Stomach (tissue), 9 donors: ENCODE results near the gene RAB1B. TPM values are rescaled to one million over a fixed set of nuclear protein-coding genes. Genes with fewer than 3 reads are reported as not detected.

Experiments used
- DNase-seq, 2 donors: peaks; one replicate each; pipeline versions ENCODE4 v3.0.0 to v3.0.0-alpha.2; 2013 to 2019
- H3K27ac ChIP-seq, 5 donors: fragments of 200-600 bp in 4 of 5; sonication (generic) in 4 of 5; one replicate each; pipeline ENCODE4 v1.5.1; 2013 to 2019; ENCODE audit warnings: mild to moderate bottlenecking in 1 of 5, moderate library complexity in 1 of 5
- H3K27me3 ChIP-seq, 3 donors: fragments of 200-600 bp; sonication (generic); one replicate each; pipeline ENCODE4 v1.5.1; 2017 to 2019; ENCODE audit warnings: mixed run types in 1 of 3
- H3K36me3 ChIP-seq, 4 donors: fragments of 200-600 bp; sonication (generic); 1 replicate in 3 of 4; 2 replicates in 1 of 4; pipeline ENCODE4 v1.5.1; 2016 to 2019
- H3K4me1 ChIP-seq, 4 donors: fragments of 200-600 bp; sonication (generic); one replicate each; pipeline ENCODE4 v1.5.1; 2016 to 2019
- H3K4me3 ChIP-seq, 4 donors: fragments of 200-600 bp; sonication (generic) in 3 of 4; one replicate each; pipeline ENCODE4 v1.5.1; 2016 to 2019; ENCODE audit warnings: mild to moderate bottlenecking in 1 of 4
- H3K9me3 ChIP-seq, 4 donors: fragments of 200-600 bp; sonication (generic); one replicate each; pipeline ENCODE4 v1.5.1; 2016 to 2019
- CTCF ChIP-seq, 7 experiments: fragments of 450-650 bp in 4 of 7; fragments of 200-600 bp in 3 of 7; sonication (generic) in 3 of 7; IDR thresholded peaks; one replicate each; pipeline ENCODE4 v1.5.1; 2016 to 2019; ENCODE audit warnings: antibody characterized with exemption in 7 of 7, control low read depth in 2 of 7, mild to moderate bottlenecking in 1 of 7
- EP300 ChIP-seq: sonication (generic); formaldehyde crosslinking; IDR thresholded peaks from one replicate; pipeline ENCODE4 v1.6.1; 2017; ENCODE audit warnings: antibody characterized with exemption
- POLR2A ChIP-seq, 4 donors: fragments of 450-650 bp; IDR thresholded peaks; one replicate each; pipeline ENCODE4 v1.6.1; 2016; ENCODE audit warnings: antibody characterized with exemption in 4 of 4, control low read depth in 2 of 4, mild to moderate bottlenecking in 1 of 4, moderate library complexity in 1 of 4
- POLR2AphosphoS5 ChIP-seq, 3 donors: sonication (generic); formaldehyde crosslinking; IDR thresholded peaks; one replicate each; pipeline ENCODE4 v1.6.1; 2016; ENCODE audit warnings: antibody characterized with exemption in 3 of 3
- WGBS, 5 donors: extraction: QIAGEN DNeasy Blood & Tissue Kit in 3 of 5; methylation state at CpG; one replicate each; pipeline versions ENCODE4 v1.1.5 to v1.1.7; 2013 to 2018; 5-methylcytosine and 5-hydroxymethylcytosine counted together
- intact Hi-C: fragments of 100-400 bp; cut with DNase I; formaldehyde crosslinking; loops from one replicate; pipeline ENCODE4 v1.15.1; 2023; ENCODE audit warnings: low total_unique reads
- polyA plus RNA-seq, 3 donors: library from polyadenylated mRNA; stranded (reverse); fragments of 200-250 nt; gene quantifications; one replicate each; pipeline ENCODE4 v1.2.3, GENCODE V29; 2013
- total RNA-seq, 5 donors: library from RNA; depleted of rRNA; stranded (reverse); fragments of >200 nt; gene quantifications; one replicate each; pipeline versions ENCODE4 v1.1.0 to v1.2.3, GENCODE V29; 2014 to 2016
- donor health status: healthy with polysubstance abuse.
- donor health status: Bipolar disorder and iron deficiency.
- donor health status: healthy.

Gene RAB1B
- total and polyA plus RNA-seq, 8 donors, result 19.3 to 170 (median 82.3) TPM

- no peak for TF ChIP-seq POLR2AphosphoS5 (IDR thresholded peaks at IDR 0.05)
- TF ChIP-seq EP300, result no peak
- H3K36me3 ChIP-seq, result peaks cover 10 to 32% (median 24%) of the 10 kb centered on the region in 4 donors
- WGBS, 5 donors, result 91 to 98% (median 94%) methylated on average over 16 of the region's 16 CpGs
- no peak overlapping the region for H3K4me3 ChIP-seq
- intact Hi-C loops, result no loop called here
- H3K4me1 ChIP-seq, result peaks cover 25 to 54% (median 37%) of the 10 kb centered on the region in 4 donors
- DNase-seq, result no peak
- no peaks in the 10 kb centered on the region for H3K9me3 ChIP-seq
- no peaks in the 10 kb centered on the region for H3K27me3 ChIP-seq
- no peak overlapping the region for H3K27ac ChIP-seq
These were observed 16.2 kb downstream of the RAB1B start for GRCh38 chr11:66284526-66285078.

GRCh38 chr11:66285250-66285947 lies 17.0 kb downstream of the RAB1B start:
- no peak for TF ChIP-seq CTCF (IDR thresholded peaks at IDR 0.05)
- TF ChIP-seq POLR2AphosphoS5 (IDR thresholded peaks at IDR 0.05), result no peak
- no peak for TF ChIP-seq EP300
- DNase-seq, result no peak
- Histone ChIP-seq H3K4me1 (peaks cover 30 to 62% (median 44%) of the 10 kb centered on the region in 4 donors), H3K27ac (no peak overlapping the region), H3K27me3 (no peaks in the 10 kb centered on the region), H3K36me3 (peaks cover 10 to 32% (median 24%) of the 10 kb centered on the region in 4 donors), H3K4me3 (no peak overlapping the region), H3K9me3 (no peaks in the 10 kb centered on the region)
- 76 to 90% (median 82%) methylated on average over 13 of the region's 13 CpGs for WGBS, 5 donors
- intact Hi-C loops, result no loop called here

GRCh38 chr11:66286699-66287098 lies 18.3 kb downstream of the RAB1B start:
- H3K36me3 ChIP-seq, result peaks cover 10 to 32% (median 24%) of the 10 kb centered on the region in 4 donors
- no peaks in the 10 kb centered on the region for H3K9me3 ChIP-seq
- H3K4me3 ChIP-seq, result no peak overlapping the region
- H3K4me1 ChIP-seq, result peaks cover 30 to 65% (median 52%) of the 10 kb centered on the region in 4 donors
- intact Hi-C loops, result no loop called here
- H3K27me3 ChIP-seq, result peaks cover 0 to 11% (median 6%) of the 10 kb centered on the region in 3 donors
- TF ChIP-seq EP300, result no peak
- TF ChIP-seq CTCF (IDR thresholded peaks at IDR 0.05), result no peak
- no peak for TF ChIP-seq POLR2AphosphoS5 (IDR thresholded peaks at IDR 0.05)
- TF ChIP-seq POLR2A (IDR thresholded peaks at IDR 0.05), result no peak
- no peak overlapping the region for H3K27ac ChIP-seq
- no peak for DNase-seq
- WGBS, 5 donors, result 75 to 90% (median 82%) methylated on average over 5 of the region's 5 CpGs

GRCh38 chr11:66287211-66287888 lies 18.9 kb downstream of the RAB1B start:
- intact Hi-C loops, result no loop called here
- no peak for DNase-seq
- Histone ChIP-seq H3K9me3 (no peaks in the 10 kb centered on the region), H3K4me3 (peak overlapping the region in 1 of 4 donors; percentile 87), H3K27me3 (peaks cover 0 to 17% (median 11%) of the 10 kb centered on the region in 3 donors), H3K36me3 (peaks cover 10 to 32% (median 24%) of the 10 kb centered on the region in 4 donors), H3K4me1 (peaks cover 30 to 65% (median 51%) of the 10 kb centered on the region in 4 donors), H3K27ac (peak overlapping the region in 1 of 5 donors; percentile 98)
- 70 to 80% (median 74%) methylated on average over 9 to 10 of the region's 10 CpGs for WGBS, 5 donors
- TF ChIP-seq POLR2A (IDR thresholded peaks at IDR 0.05), result no peak
- no peak for TF ChIP-seq CTCF (IDR thresholded peaks at IDR 0.05)
- no peak for TF ChIP-seq POLR2AphosphoS5 (IDR thresholded peaks at IDR 0.05)
